Measurements from ENCODE around the gene TEX51.

TEX51 gene

DNA sequence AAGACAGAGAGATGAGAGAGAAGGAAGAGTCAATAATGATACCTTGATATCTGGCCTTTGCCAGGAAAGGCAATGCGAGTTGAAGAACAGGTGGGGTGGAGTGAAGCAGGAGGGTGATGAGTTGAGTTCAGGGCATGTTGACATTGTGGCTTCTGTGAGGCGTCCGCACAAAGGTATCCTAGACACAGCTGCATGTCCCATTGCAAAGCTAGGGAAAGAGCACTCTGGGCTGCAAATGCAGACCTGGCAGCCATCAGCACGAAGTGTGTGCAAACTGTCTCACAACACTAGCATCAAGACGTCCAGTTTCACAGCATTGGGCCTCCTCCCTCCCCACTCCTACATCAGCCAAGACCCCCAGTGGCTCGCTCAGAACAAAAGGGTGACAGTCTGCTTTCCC, 36.1 kb downstream of the TEX51 start:
- DNase-seq (ENCODE audit: low read depth), result no peak
- H3K4me3 ChIP-seq (ENCODE audit: low read length), result no peak overlapping the region
- TF ChIP-seq, protein P1, sequence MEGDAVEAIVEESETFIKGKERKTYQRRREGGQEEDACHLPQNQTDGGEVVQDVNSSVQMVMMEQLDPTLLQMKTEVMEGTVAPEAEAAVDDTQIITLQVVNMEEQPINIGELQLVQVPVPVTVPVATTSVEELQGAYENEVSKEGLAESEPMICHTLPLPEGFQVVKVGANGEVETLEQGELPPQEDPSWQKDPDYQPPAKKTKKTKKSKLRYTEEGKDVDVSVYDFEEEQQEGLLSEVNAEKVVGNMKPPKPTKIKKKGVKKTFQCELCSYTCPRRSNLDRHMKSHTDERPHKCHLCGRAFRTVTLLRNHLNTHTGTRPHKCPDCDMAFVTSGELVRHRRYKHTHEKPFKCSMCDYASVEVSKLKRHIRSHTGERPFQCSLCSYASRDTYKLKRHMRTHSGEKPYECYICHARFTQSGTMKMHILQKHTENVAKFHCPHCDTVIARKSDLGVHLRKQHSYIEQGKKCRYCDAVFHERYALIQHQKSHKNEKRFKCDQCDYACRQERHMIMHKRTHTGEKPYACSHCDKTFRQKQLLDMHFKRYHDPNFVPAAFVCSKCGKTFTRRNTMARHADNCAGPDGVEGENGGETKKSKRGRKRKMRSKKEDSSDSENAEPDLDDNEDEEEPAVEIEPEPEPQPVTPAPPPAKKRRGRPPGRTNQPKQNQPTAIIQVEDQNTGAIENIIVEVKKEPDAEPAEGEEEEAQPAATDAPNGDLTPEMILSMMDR (IDR thresholded peaks at IDR 0.05; ENCODE audit: insufficient read depth, low read depth, low read length, missing control alignments), result no peak

DNA sequence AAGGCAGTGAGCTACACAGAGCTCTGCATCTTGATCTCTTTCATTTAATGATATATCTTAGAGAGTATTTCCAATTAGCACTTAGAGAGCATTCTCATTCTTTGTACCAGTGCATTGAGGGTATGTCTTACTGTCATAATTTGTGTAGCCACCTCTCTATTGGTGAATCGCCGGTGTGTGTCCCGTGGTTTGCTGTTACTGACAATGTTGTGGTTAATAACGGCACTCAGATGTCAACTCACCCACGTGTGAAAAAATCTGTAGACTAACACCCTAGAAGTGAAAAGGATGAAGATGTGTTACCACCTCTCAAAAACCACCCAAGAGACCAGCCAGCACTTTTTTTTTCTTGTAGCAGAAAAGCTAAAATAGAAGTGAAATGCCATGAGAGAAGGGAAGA, 37.1 kb downstream of the TEX51 start:
- H3K4me3 ChIP-seq (ENCODE audit: low read length), result no peak overlapping the region
- TF ChIP-seq, protein P1 (IDR thresholded peaks at IDR 0.05; ENCODE audit: insufficient read depth, low read depth, low read length, missing control alignments), result no peak
- no peak for DNase-seq (ENCODE audit: low read depth)

DNA sequence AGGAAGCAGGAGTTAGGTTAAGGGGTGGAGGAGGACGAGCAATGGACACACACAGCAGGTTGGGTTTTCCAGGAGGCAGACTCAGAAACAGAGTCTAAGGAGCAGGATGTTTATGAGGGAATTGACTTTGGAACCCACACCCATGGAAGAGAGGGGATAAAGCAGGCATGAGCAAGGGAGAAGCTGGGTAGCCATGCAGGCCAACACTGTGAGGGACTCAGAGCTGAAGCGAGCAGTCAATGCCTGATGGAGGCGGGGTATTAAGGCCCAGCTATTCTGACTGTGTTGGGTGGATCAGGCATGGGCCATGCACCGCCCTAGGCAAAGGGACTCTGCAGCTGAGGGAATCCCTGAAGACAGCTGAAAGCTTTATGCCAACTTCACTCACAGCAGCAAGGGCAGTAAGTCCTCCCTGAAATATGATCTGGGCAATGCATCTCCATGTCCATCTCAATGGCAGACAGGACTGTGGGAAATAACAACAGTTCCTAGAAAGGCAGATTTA, 37.6 kb downstream of the TEX51 start:
- DNase-seq (ENCODE audit: low read depth), result no peak
- H3K4me3 ChIP-seq (ENCODE audit: low read length), result no peak overlapping the region
- TF ChIP-seq, protein P1 (IDR thresholded peaks at IDR 0.05; ENCODE audit: insufficient read depth, low read depth, low read length, missing control alignments), result no peak

DNA sequence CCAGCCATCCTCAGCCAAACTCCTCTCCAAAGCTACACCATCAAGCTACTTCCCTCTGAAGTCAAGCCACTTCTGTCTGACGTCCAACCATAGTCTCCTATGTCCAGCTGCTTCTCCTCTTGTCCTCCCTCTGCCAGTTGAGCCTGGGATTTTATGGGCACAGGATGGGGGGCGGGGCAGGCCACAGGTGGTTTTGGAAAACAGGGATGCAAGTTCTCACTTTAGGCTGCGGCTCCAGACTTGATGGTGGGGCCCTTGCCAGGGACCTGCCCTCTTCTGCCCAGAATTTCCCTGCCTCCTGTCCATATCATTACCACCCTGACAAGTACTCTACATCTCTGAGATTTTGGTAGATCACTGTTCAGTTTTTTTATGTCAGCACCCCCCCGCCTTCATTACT, 41.6 kb downstream of the TEX51 start:
- no peak overlapping the region for H3K4me3 ChIP-seq (ENCODE audit: low read length)
- DNase-seq (ENCODE audit: low read depth), result no peak
- TF ChIP-seq, protein P1 (IDR thresholded peaks at IDR 0.05; ENCODE audit: insufficient read depth, low read depth, low read length, missing control alignments), result no peak

DNA sequence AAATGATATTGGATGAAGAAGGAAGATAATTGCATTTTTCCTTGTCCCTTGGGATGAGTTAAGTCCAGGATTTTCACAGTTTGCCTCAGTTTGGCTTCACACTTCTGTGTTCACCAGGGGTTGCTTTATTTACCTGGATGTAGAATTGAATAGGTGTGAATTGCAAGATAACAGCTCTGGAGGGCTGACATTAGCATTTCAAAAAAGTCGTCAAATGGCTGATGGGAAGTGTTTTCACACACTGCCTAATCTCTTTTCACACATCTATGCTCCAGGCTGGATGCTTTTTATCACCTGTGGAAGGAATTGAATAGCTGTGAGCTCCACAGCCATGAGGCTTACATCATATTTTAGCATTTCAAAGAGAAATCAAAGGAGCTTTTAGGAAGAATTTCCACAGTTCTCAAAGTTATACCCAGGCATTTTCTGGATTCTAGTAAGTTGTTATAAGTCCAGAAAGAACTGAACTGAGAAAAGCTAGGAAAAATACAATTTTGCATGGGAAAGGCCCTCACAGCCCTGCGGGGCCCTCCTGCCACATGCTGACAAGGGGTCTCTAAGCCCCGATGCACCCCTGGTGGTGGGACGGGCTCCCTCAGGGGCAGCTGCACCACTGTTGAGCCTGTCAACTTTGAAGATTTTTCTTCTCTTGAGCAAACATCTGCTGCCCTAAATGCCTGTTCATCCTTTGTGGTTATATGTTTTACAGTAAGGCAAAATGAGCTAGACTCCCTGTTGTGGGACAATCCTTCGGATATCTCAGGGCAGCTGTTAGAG, 43.9 kb downstream of the TEX51 start:
- DNase-seq (ENCODE audit: low read depth), result no peak
- TF ChIP-seq, protein P1 (IDR thresholded peaks at IDR 0.05; ENCODE audit: insufficient read depth, low read depth, low read length, missing control alignments), result no peak
- no peak overlapping the region for H3K4me3 ChIP-seq (ENCODE audit: low read length)

DNA sequence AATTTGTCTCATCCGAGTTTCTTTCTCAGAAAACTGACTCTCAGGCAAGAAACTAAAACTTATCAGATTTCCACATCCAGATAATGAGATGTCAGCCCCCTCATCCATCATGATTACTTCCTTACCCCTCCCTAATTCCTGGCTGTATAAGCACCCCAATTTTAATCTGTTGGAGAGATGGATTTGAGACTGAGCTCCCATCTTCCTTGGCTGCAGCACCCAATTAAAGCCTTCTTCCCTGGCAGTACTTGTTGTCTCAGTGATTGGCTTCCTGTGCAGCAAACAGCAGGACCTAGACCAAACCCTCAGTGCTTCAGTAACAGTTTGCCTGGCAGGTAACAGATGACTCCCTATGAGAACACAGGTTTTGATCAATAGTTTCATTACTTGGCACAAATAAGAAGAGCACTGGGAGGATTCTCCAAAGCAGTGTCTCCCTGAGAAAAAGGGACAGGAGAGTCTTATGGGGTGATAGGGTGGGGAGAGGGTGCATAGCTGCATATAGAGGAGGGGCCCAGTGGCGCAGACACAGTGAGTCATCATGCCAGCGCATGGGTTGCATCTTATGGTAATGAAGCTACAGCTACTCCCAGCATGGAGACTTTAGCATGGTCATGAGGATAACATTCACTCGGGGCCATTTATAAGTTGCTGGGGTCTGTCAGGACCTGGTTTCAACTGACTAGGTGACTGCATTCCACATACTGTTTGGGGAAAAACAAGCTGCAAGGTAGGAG, 45.1 kb downstream of the TEX51 start:
- TF ChIP-seq, protein P1 (IDR thresholded peaks at IDR 0.05; ENCODE audit: insufficient read depth, low read depth, low read length, missing control alignments), result no peak
- H3K4me3 ChIP-seq (ENCODE audit: low read length), result no peak overlapping the region

More for the DNA sequence above, 45.1 kb downstream of the TEX51 start:
- DNase-seq (ENCODE audit: low read depth), result no peak
